K562 (cell line): Measurements from ENCODE around the gene DGCR6L. TPM values are rescaled to one million over a fixed set of nuclear protein-coding genes. Genes with fewer than 3 reads are reported as not detected.

ENCODE experiments used
- ARID4B ChIP-seq: sonication (generic); formaldehyde crosslinking; IDR thresholded peaks from 2 replicates; pipeline ENCODE4 v1.8.0; 2022; ENCODE audit warnings: mild to moderate bottlenecking, missing genetic modification reagents
- BRD4 ChIP-seq: fragments of 200-600 bp; sonication (generic); IDR thresholded peaks from 2 replicates; pipeline ENCODE4 v1.6.1; 2017; ENCODE audit warnings: inconsistent platforms
- CREB1 ChIP-seq, 2 experiments: sonication (generic) in 1 of 2; formaldehyde crosslinking in 1 of 2; IDR thresholded peaks; 2 replicates each; pipeline versions ENCODE4 v1.6.1 to v1.8.0; 2012 to 2022; ENCODE audit warnings: inconsistent platforms in 1 of 2, mild to moderate bottlenecking in 1 of 2, missing genetic modification reagents in 1 of 2, moderate library complexity in 1 of 2
- CTCF ChIP-seq, 3 experiments: IDR thresholded peaks in 2 of 3; conservative IDR thresholded peaks in 1 of 3; 2 replicates each; pipeline ENCODE4 v1.5.1; 2011 to 2012; ENCODE audit warnings: low read length in 3 of 3, mild to moderate bottlenecking in 3 of 3, control low read depth in 2 of 3, improper control_type of control experiment in 1 of 3, inconsistent platforms in 1 of 3, low read depth in 1 of 3, mixed read lengths in 1 of 3, moderate library complexity in 1 of 3; ENCODE audit not compliant: insufficient read depth in 2 of 3
- HDGF ChIP-seq: fragments of 450-650 bp; IDR thresholded peaks from 2 replicates; pipeline ENCODE4 v1.6.1; 2016
- KDM4B ChIP-seq, 2 experiments: fragments of 450-650 bp in 1 of 2; sonication (generic) in 1 of 2; IDR thresholded peaks; 2 replicates each; pipeline ENCODE4 v1.6.1; 2016 to 2017; ENCODE audit warnings: borderline replicate concordance in 2 of 2, antibody characterized with exemption in 1 of 2, low read depth in 1 of 2, mild to moderate bottlenecking in 1 of 2
- MBD2 ChIP-seq: sonication (generic); IDR thresholded peaks from 2 replicates; pipeline ENCODE4 v1.6.1; 2016; ENCODE audit warnings: low read depth, borderline replicate concordance
- MTA1 ChIP-seq: fragments of 450-650 bp; IDR thresholded peaks from 2 replicates; pipeline ENCODE4 v1.6.1; 2017; ENCODE audit warnings: borderline replicate concordance
- NFE2 ChIP-seq: IDR thresholded peaks from 2 replicates; pipeline ENCODE4 v1.6.1; 2014; ENCODE audit warnings: antibody characterized with exemption, low read depth
- POLR2AphosphoS2 ChIP-seq: IDR thresholded peaks from 2 replicates; pipeline ENCODE4 v1.6.1; 2012; ENCODE audit warnings: low read length, improper control_type of control experiment
- SNAPC5 ChIP-seq: fragments of 250-450 bp; sonication (Bioruptor Pico); IDR thresholded peaks from 2 replicates; pipeline ENCODE4 v1.8.0; 2021; ENCODE audit warnings: moderate library complexity, mild to moderate bottlenecking, inconsistent platforms
- VEZF1 ChIP-seq: fragments of 200-800 bp; sonication (Bioruptor generic); IDR thresholded peaks from 2 replicates; pipeline ENCODE4 v1.6.1; 2017; ENCODE audit warnings: missing genetic modification characterization, missing compliant biosample characterization
- ZNF3 ChIP-seq: fragments of 250-450 bp; sonication (Bioruptor Pico); IDR thresholded peaks from 2 replicates; pipeline ENCODE4 v1.5.0; 2021; ENCODE audit warnings: mild to moderate bottlenecking, moderate library complexity
- ZNF311 ChIP-seq: fragments of 250-450 bp; sonication (Bioruptor Pico); IDR thresholded peaks from 2 replicates; pipeline ENCODE4 v1.4.0; 2020; ENCODE audit warnings: mild to moderate bottlenecking, moderate library complexity
- ZNF384 ChIP-seq: IDR thresholded peaks from 2 replicates; pipeline ENCODE4 v1.6.1; 2012; ENCODE audit warnings: low read depth, low read length, improper control_type of control experiment
- ZNF507 ChIP-seq: conservative IDR thresholded peaks from 2 replicates; pipeline ENCODE4 v1.6.1; 2017; ENCODE audit warnings: missing genetic modification characterization, missing compliant biosample characterization
- ZNF518B ChIP-seq: fragments of 250-450 bp; sonication (Bioruptor Pico); IDR thresholded peaks from 2 replicates; pipeline ENCODE4 v1.5.0; 2021; ENCODE audit warnings: mild to moderate bottlenecking, moderate library complexity
- ZNF551 ChIP-seq: fragments of 250-450 bp; sonication (Bioruptor Pico); IDR thresholded peaks from 2 replicates; pipeline ENCODE4 v1.5.0; 2021; ENCODE audit warnings: mild to moderate bottlenecking, moderate library complexity
- polyA plus RNA-seq, 8 experiments: library from polyadenylated mRNA; depleted of rRNA in 4 of 8; stranded (reverse) in 5 of 8; unstranded in 3 of 8; fragments of >200 nt; fragmentation: Nextera tagmentation in 2 of 8; fragmentation: Illumina TruSeq in 1 of 8; extraction: Ambion mirVana in 2 of 8; extraction: Trizol in 1 of 8; gene quantifications; 2 replicates each; pipeline versions ENCODE4 v1.2.1 to v1.2.3, GENCODE V29; 2011 to 2014; ENCODE audit warnings: inconsistent platforms in 1 of 8, missing spikeins in 1 of 8
- total RNA-seq, 7 experiments: library from RNA; depleted of rRNA in 6 of 7; stranded (reverse); fragments of >200 nt in 6 of 7; fragmentation: Illumina TruSeq in 2 of 7; extraction: Trizol in 2 of 7; gene quantifications; 2 replicates each; pipeline versions ENCODE4 v1.2.1 to v1.2.3, GENCODE V29; 2011 to 2021; ENCODE audit warnings: low replicate concordance in 1 of 7

Gene DGCR6L
- total and polyA plus RNA-seq, 9 of the 15 experiments (the other 6 are each of a cell fraction or from before 2014, with no cell fraction given), result 3.6 to 151 (median 51.0) TPM

- no peak for TF ChIP-seq ZNF384
- TF ChIP-seq POLR2AphosphoS2, result no peak
- no peak for TF ChIP-seq KDM4B (IDR thresholded peaks at IDR 0.05; ENCODE audit: borderline replicate concordance in 2 of 2, low read depth in 1 of 2)
- TF ChIP-seq VEZF1 (CRISPR knock-in tag), result no peak
- no peak for TF ChIP-seq CTCF (IDR thresholded peaks at IDR 0.05 in 2 of 3, conservative IDR thresholded peaks at IDR 0.05 in 1 of 3; ENCODE audit: insufficient read depth in 2 of 3, low read depth in 1 of 3, low read length in 3 of 3)
- 0 out of 2 replicates have a peak, but pooled peaks have one; percentile 28 for TF ChIP-seq ARID4B (CRISPR knock-in tag)
- TF ChIP-seq ZNF3 (CRISPR knock-in tag), result no peak
- no peak for TF ChIP-seq HDGF
- no peak for TF ChIP-seq ZNF518B (CRISPR knock-in tag)
- TF ChIP-seq MBD2, result no peak
- no peak for TF ChIP-seq CREB1 (IDR thresholded peaks at IDR 0.05)
- peak; percentile 30; the same call in 1 of the 2 replicates for TF ChIP-seq CREB1 (CRISPR knock-in tag; IDR thresholded peaks at IDR 0.05)
- no peak for TF ChIP-seq MTA1
- no peak for TF ChIP-seq SNAPC5 (CRISPR knock-in tag)
- no peak for TF ChIP-seq ZNF551
- no peak for TF ChIP-seq ZNF507
- no peak for TF ChIP-seq NFE2
- no peak for TF ChIP-seq ZNF311 (CRISPR knock-in tag)
- no peak for TF ChIP-seq BRD4
Observed at GRCh38 chr22:20291604-20292063, 28.2 kb downstream of the DGCR6L start (continued).
